ENCODE results near the gene BCAT1.
"Not testable (repeated sequence)": the region's sequence is repeated elsewhere in the genome, so short reads cannot be mapped to it uniquely, and the experiment has no call there.

Gene BCAT1

GRCh38 chr12:24821691-24822090 lies 127.2 kb downstream of the BCAT1 start:
- TF ChIP-seq, protein P1, sequence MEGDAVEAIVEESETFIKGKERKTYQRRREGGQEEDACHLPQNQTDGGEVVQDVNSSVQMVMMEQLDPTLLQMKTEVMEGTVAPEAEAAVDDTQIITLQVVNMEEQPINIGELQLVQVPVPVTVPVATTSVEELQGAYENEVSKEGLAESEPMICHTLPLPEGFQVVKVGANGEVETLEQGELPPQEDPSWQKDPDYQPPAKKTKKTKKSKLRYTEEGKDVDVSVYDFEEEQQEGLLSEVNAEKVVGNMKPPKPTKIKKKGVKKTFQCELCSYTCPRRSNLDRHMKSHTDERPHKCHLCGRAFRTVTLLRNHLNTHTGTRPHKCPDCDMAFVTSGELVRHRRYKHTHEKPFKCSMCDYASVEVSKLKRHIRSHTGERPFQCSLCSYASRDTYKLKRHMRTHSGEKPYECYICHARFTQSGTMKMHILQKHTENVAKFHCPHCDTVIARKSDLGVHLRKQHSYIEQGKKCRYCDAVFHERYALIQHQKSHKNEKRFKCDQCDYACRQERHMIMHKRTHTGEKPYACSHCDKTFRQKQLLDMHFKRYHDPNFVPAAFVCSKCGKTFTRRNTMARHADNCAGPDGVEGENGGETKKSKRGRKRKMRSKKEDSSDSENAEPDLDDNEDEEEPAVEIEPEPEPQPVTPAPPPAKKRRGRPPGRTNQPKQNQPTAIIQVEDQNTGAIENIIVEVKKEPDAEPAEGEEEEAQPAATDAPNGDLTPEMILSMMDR (IDR thresholded peaks at IDR 0.05; ENCODE audit: unreplicated experiment in 3 of 3) = no peak
- no peaks in the 10 kb centered on the region for H3K27me3 Mint-ChIP-seq (ENCODE audit: low read depth)
- no peak overlapping the region for H3K4me3 Mint-ChIP-seq
- no peak overlapping the region for H3K27ac Mint-ChIP-seq
- peaks cover 6% of the 10 kb centered on the region for H3K4me1 Mint-ChIP-seq
- peaks cover 58% of the 10 kb centered on the region for H3K36me3 Mint-ChIP-seq (ENCODE audit: low read depth)
- H3K9me3 Mint-ChIP-seq = no peaks in the 10 kb centered on the region

DNA sequence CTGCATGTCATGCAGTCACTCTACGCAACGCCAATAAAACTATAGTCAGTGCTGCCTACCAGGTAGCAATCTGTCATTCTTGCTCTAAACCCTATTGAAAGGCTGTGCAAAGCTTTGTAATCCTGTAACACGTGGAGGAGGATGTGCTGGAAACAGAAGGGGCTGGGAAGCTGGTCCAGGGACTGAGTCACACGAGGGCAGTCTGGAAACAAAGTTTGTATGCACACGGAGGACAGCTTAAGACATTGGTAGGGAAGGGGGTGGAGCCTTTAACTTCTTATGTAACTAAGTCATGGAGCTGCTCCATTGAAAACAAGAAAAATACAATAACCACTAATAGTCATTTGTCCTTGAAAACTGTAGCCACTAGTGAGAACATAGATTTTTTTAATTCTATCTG lies 128.0 kb downstream of the BCAT1 start:
- H3K36me3 Mint-ChIP-seq (ENCODE audit: low read depth) = peaks cover 56% of the 10 kb centered on the region
- no peak overlapping the region for H3K27ac Mint-ChIP-seq
- no peak overlapping the region for H3K4me3 Mint-ChIP-seq
- H3K27me3 Mint-ChIP-seq (ENCODE audit: low read depth) = no peaks in the 10 kb centered on the region
- no peaks in the 10 kb centered on the region for H3K9me3 Mint-ChIP-seq
- peaks cover 8% of the 10 kb centered on the region for H3K4me1 Mint-ChIP-seq
- TF ChIP-seq, protein P1 (IDR thresholded peaks at IDR 0.05; ENCODE audit: unreplicated experiment in 3 of 3) = no peak

- TF ChIP-seq, protein P1 (IDR thresholded peaks at IDR 0.05; ENCODE audit: unreplicated experiment in 3 of 3) = no peak
- Mint-ChIP-seq H3K36me3 (ENCODE audit: low read depth) (peaks cover 53% of the 10 kb centered on the region), H3K27ac (no peak overlapping the region), H3K9me3 (no peaks in the 10 kb centered on the region), H3K27me3 (ENCODE audit: low read depth) (no peaks in the 10 kb centered on the region), H3K4me1 (peaks cover 33% of the 10 kb centered on the region), H3K4me3 (no peak overlapping the region)
Observed at GRCh38 chr12:24818351-24818750, 130.6 kb downstream of the BCAT1 start.

DNA sequence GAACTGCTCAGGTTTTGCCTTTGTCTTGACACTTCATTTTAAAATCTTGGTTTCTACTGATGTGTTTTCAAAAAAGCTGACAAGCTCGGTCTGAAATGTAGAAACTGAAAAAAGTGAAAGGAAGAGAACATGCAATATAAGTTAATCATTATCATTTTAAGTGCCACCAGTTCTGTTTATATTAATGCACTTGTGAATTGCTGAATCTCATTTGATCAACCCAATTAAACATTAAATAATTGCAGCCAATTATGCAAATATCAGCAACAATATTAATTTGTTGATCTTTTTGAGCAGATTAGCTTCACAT lies 133.8 kb downstream of the BCAT1 start:
- Mint-ChIP-seq H3K27ac (peak overlapping the region; percentile 85 to 87 (median 85)), H3K36me3 (ENCODE audit: low read depth) (peaks cover 40% of the 10 kb centered on the region), H3K27me3 (ENCODE audit: low read depth) (no peaks in the 10 kb centered on the region), H3K4me3 (no peak overlapping the region), H3K9me3 (no peaks in the 10 kb centered on the region), H3K4me1 (peaks cover 27% of the 10 kb centered on the region)
- TF ChIP-seq, protein P1 (IDR thresholded peaks at IDR 0.05; ENCODE audit: unreplicated experiment in 3 of 3) = no peak

DNA sequence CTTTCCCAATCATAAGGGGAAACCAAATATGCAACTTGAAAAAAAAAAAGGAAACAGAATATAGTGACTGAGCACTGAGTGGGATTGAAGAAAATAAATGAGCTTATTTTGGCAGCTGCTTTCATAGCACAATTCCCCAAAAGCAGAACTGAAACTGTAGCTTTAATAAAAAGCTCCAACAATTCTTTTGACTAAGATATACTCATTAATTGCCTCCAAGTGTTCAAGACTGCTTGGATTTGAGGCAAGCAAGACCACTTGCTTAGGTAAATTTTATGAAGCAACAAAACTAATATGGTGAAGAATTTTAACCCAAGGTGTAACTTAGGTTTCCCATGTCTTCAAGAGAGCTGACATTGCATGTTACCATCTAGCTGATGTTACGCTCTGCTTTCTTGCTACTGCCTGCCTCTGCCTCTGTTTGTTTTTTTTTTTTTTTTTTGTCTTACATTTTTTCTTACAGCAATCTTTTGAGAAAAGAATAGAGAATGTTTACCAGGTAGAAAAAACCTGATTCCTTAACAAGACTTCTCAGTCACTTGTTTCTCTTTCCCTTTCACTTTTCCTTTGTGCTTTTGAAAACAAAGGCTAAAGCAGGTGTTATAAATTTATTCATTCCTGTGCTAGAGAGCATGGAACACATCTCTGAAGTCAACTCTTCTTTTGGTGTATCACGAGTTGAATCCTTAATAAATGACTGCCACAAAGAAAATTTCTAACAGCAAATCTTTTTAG lies 134.4 kb downstream of the BCAT1 start:
- no peaks in the 10 kb centered on the region for H3K9me3 Mint-ChIP-seq
- peak overlapping the region in 1 of 3 experiments; percentile 33 for H3K4me3 Mint-ChIP-seq
- H3K27me3 Mint-ChIP-seq (ENCODE audit: low read depth) = no peaks in the 10 kb centered on the region
- peak overlapping the region; percentile 85 to 87 (median 85) for H3K27ac Mint-ChIP-seq
- H3K36me3 Mint-ChIP-seq (ENCODE audit: low read depth) = peaks cover 39% of the 10 kb centered on the region
- H3K4me1 Mint-ChIP-seq = peaks cover 27% of the 10 kb centered on the region
- TF ChIP-seq, protein P1 (IDR thresholded peaks at IDR 0.05; ENCODE audit: unreplicated experiment in 3 of 3) = no peak

DNA sequence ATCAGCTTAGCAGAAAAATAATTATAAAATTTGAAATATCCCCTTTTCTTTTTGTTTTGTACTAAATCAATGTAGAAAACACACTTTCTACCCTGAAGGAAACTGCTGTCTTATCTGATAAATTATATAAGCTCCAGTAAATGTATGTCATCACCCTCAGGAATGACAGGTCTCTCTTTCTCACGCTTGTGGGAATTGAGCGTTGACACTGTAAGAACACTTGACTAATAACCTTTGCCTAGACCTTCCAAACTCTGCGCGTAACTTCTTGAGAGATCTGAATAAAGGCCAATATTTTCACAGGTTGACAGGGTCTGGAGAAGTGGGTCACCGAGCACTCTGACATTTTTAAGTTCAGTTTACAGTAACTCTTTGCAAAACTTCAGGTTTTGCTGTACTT lies 138.5 kb downstream of the BCAT1 start:
- peaks cover 20% of the 10 kb centered on the region for H3K4me1 Mint-ChIP-seq
- no peak overlapping the region for H3K4me3 Mint-ChIP-seq
- H3K27ac Mint-ChIP-seq = no peak overlapping the region
- TF ChIP-seq, protein P1 (IDR thresholded peaks at IDR 0.05; ENCODE audit: unreplicated experiment in 3 of 3) = no peak
- no peaks in the 10 kb centered on the region for H3K9me3 Mint-ChIP-seq
- H3K27me3 Mint-ChIP-seq (ENCODE audit: low read depth) = no peaks in the 10 kb centered on the region
- peaks cover 26% of the 10 kb centered on the region for H3K36me3 Mint-ChIP-seq (ENCODE audit: low read depth)

GRCh38 chr12:24809306-24809705 lies 139.6 kb downstream of the BCAT1 start:
- not testable (repeated sequence) for H3K4me3 Mint-ChIP-seq; H3K27ac Mint-ChIP-seq; H3K4me1 Mint-ChIP-seq; H3K9me3 Mint-ChIP-seq; H3K27me3 Mint-ChIP-seq (ENCODE audit: low read depth)
- peaks cover 24% of the 10 kb centered on the region for H3K36me3 Mint-ChIP-seq (ENCODE audit: low read depth)
